Femur (tissue), 1 donor: Measurements from ENCODE around the gene SNX20.

ENCODE experiments used
- DNase-seq: peaks from one replicate; pipeline ENCODE4 v3.0.0-alpha.2; 2017

SNX20 gene

DNA sequence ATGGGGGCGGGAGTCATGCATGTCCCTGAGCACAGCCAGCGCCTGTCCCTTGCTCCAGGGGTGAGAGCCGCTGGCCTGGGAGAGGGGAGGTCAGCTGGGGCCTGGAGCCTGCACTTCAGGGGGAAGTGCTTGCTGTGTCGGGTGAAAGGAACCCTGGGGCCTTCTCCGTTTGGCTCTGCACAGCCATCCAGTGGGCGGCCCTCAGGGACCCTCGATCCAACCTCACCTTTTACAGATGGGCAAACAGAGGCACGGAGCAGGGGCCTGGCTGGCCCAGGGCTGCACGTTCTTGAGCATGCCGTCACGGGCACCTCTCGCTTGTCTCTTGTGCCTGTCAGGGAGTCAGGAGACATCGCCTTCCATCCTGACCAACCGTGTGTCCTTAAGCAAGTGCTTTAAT, 1.8 kb downstream of the SNX20 start:
- no peak for DNase-seq

DNA sequence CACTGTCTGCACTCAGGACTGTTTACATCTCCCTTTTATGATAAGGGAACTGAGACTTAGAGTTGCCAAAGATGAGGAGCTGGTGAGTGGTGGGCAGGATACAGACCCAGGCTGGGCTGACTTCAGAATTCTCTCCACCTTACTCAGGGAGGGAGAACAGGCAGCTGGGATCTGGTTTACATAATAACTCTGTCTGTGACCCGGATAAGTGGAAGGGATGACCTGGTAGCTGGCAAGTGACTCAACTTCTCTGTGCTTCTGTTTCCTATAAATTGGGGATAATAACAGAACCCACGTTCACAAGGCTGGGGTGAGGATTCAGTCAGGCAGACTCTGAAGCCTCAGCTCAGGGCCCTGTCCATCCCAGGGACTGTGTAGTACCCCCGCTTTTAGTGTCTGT, 2.6 kb downstream of the SNX20 start:
- no peak for DNase-seq

DNA sequence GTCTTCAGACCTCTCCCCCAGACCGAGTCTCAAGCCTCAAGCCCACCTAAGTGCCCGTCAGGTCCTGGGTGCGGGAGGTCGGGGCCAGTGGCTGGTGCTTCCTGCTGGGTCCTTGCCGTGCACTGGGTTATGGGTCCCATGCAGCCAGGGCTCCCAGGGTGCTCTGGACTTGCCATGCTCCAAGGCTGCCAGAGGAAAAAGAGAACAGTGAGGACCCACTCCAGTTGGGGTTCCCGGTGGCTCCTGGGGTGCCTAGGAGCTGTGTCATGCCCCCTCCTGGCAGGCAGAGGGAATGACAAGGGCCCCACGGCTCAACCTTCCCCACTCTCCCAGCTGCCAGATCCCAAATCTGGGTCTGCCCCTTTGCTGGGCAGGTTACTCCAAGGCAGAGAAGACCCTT, 3.8 kb downstream of the SNX20 start:
- no peak for DNase-seq

DNA sequence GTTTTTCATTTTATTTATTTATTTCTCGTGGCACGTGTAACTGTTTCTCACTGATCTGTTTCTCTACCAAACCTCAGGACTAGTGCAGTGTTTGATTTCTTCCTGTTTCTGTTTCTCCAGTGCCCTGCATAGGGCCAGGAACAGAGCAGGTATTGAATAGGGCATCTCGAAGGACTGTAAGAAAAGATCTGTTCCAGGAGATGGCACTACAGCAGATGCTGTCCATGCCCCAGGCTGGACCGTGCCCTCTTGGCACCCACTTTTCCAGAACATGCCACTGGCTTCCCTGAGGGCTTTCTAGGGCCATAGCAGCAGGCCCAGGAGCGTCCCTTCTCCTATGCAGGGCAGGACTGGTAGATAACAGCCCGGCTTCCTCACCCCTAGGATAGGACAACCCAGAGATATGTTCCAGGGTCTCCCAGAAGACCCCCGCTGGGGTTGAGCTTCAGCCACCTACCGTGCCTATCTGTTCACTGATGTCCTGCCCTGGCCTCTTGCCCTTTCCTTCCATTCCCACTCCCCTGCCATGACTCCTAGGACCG, 4.4 kb downstream of the SNX20 start:
- DNase-seq: no peak

DNA sequence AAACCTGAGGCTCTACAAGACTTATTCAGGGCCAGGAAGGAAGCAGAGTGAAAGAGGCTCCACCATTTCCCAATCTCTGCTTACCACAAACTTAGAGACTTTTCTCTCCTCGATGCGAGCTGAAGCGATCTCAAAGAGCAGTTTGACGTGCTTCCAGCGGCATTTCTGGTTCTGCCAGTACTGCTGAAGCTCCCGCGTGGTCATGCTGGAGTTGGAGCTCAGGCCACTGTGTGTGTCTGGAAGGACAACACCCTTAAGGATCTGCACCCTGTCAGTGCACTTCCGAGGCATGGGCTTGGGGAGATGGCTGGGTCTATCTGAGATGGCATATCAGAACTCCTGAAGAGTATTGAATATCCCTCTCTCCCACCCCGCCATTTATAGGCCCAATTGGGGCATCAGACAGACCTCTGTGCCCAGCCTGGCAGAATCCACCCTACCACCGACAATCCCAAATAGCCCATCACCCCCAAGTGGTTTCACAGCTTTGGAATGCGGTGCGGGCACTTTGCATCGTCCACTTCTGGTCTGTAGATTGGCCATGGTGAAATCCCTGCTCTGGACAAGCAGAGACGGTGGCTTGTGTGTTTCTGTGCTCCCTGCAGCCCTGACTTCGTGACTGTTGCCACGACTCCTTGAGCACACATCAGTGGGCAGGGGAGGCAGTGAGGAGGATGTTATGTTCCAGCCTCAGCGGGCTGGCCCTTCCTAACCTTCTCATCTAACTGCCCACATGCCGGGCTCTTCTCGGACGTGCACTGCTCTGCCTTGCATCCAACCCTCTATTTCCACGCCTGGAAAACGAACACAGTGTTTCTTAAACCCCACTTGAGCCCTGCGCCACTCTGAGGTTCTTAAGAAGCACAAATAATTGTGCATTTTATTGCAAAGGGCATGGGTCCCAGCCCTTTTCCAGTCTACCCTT, 5.2 kb downstream of the SNX20 start:
- no peak for DNase-seq

DNA sequence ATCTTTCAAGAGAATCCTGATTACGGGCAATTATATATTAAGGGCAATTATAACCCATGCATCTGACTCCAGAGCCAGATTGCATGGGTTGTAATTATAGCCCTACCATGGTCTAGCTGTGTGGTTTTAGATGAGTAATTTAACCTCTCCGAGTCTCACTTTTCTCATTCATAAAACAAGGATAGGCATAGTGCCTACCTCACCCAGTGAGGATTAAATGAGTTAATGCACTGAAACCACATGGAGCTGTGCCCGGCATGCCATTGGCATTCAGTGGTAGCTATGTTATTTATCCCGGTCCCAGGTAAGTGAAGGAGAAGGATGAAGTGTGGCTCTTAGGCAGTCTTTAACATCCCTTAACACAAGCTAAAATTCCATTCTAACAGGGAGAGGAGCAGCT, 6.3 kb downstream of the SNX20 start:
- DNase-seq: no peak

DNA sequence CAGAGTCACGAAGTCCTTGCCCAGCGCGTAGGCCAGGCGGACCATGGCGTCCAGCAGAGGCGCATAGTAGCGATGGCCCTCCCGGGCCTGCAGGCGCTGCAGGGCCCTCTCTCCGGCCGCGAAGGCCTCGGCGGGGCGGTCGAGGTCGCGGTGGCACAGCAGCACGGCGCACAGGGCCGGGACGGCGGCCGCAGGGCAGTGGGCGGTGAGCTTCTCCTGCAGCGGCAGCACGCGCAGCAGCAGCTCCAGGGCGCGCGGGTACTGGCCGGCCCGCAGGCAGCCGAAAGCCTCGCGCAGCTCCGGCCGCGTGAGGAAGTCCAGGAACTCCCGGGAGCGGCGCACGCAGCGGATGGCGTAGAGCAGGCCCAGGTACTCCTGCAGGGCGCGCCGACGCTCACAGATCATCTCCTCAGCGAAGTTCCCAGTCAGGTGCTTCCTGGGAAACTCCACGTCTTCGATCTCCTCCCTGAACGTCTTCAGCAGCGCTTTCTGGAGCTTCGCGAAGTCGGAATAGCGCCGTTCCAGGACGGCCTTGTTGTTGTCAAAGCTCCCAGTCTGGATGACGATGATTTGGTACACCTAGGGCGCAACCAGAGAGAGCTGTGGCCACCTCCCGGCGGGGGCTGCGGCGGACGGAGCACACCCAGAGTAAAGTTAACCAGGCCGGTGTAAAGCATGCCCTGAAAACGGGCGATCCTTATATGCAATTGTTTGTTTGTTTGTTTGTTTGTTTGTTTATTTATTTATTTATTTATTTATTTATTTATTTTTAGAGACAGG, 7.4 kb downstream of the SNX20 start:
- DNase-seq: no peak

DNA sequence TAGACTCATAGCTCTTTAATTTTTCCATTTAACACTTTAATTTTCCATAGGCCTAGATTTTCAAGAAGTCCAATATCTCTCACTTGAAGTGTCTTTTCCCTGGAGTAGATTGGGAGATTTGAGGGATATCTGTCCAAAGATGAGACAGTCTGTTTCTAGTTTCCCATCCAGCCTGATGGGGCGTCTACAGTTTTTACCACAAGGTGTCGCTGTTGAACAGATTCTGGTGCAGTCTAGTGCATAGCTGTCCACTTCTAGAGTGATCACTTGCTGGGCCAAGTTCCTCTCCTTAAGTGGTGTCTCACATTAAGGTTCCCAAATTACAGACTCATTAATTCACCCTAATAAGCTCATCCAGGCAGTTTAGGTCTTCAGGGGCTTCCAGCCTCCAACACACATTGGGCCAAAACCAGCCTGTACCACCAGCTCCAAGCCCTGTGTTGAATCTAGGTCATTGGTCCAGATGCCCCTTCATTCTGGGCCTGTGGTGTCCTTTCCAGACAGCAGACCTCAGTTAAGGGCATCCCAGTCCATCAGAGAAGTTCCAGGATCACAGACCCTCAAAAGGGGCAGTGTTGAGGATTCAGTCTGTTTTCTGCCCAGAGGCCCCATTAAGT, 9.4 kb downstream of the SNX20 start:
- DNase-seq: no peak

DNA sequence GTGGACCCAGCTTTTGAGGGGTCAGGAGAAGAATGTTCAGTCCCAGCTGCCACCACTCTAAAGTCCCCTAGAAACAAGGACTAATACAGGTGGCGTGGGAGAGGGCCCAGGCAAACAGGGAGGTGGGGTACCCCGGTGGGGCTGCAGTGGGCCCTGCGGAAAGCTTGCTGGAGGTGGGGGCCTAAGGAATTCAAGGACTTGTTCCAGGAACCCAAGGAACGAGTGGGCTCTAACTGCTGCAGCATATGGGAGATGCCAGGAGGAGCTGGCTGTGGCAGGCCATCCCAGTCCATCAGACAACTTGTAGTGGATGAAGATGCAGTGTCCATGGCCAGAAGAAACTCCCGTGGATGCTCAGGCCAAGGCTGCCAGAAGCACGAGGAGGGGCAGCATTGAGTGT, 10.6 kb downstream of the SNX20 start:
- DNase-seq: no peak

DNA sequence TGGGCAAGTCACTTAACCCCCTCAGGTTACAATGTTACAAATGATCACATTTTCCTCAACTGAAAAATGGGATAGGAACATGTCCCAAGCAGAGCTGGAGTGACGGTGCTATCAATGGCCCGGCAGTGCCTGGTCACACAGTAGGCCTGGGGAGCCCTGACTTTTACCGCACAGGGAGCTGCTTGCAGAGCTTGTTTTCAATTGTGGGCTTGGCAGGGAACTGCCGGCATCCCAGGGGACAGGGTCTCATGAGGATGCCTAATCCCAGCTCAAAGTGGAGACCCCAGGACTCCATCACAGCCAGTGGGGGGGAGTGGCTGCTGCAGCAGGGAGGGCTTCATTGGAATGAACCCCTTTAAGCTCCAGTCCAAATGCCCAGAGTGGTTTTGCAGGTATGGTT, 11.4 kb downstream of the SNX20 start:
- no peak for DNase-seq

DNA sequence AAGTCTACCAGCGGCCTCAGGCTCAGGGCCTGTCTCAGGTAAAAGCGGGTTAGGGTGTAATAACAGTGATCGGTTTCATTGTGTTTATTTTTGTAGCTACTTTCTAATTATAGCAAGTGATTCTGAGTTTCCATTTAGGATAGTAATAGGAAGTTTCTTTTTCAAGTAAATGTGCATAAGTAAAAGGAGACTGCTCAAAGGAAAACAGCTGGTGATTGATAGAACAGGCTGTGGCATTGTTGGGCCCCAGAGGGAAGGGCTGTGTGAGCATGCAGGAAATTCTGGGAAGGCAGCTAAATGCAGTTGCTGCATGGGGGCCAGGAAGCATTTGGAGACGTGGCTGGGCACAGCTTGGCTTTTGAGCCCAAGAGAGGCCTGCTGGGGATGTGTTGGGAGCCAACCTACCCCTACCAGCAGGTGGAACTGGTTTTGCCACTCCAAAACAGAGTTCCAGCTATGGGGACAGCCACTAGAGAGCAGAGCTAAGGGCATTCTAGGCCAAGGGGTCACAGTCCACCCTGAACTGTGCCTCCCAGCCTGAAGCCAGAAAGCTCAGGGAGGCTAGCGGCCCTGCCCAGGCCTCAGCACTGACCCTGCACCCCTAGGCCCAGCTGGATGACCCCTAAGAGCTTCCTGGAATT, 12.6 kb downstream of the SNX20 start:
- DNase-seq: peak; percentile 47

DNA sequence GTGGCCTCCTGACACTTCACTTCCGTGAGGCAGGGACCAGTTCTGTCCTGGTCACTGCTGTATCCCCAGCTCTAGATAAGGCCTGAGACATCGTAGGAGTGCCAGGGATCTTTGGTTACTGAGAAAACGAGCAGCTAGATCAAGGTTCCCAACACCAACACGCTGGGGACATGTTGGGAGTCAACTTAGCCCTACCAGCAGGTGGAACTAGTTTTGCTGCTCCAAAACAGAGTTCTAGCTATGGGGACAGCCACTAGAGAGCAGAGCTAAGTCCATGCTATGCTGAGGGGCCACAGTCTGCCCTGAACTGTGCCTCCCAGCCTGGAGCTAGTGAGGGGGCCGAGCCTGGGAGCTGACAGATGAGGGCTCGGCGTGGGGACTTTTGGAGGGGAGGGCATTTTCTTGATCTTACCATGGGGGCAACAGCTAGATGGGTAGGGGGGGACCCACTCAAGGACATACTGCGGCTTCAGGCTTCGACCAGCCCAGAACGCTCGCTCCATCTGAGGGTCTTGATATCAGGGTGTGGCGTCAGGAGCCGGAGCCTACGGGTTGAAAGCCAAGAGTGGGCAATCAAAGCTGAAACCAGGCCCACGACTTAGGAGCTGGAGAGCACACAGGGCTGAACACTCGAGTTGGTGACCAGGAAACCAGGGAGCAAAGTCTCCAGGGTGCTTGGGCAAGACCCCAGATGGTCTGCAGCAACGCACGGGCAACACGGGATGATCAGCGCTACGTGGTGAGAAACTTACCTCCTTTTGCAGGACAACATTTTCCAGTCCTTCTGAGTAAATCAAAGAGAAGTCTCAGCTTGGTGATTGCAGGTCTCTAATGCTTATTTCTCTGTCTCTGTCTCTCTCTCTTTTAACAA, 13.4 kb downstream of the SNX20 start:
- no peak for DNase-seq

DNA sequence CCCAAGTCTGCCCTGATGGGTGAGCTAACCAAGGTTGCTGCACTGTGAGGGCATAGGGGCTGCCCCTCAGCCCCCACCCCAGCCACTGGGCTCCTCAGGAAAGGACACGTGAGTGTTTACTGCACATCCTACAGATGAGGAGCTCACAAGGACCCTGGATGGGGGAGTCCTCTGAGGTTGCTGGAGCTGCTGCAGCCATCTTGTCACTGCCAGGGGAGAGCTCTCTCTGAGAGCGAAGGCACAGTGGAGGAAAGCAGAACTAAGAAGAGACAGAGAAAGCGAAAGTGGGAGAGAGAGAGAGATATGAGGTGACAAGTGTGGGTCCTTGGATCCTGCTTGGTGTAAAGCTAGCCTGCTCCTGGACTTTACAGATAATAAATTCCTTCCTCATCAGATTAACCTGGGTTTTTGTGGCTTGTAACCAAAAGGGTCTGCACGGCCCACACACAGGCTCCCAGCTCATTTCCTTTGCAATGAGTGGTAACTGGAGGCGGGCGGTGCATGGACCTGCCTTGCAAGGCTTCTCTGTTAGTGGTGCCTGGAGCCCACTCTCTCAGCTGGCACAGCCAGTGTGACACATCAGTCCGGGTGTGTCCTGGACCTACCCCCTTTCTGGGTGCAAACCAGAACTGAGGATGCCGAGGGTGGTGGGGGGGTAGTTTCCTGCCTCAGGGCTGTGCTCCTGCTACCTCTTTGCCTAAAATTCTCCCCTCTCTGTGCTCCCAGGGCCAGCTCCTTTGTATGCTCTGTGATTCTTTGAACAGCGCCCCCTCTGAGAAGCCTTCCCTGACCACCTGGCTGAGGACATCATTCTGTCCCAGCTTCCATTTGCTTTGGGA, 14.2 kb downstream of the SNX20 start:
- DNase-seq: no peak

DNA sequence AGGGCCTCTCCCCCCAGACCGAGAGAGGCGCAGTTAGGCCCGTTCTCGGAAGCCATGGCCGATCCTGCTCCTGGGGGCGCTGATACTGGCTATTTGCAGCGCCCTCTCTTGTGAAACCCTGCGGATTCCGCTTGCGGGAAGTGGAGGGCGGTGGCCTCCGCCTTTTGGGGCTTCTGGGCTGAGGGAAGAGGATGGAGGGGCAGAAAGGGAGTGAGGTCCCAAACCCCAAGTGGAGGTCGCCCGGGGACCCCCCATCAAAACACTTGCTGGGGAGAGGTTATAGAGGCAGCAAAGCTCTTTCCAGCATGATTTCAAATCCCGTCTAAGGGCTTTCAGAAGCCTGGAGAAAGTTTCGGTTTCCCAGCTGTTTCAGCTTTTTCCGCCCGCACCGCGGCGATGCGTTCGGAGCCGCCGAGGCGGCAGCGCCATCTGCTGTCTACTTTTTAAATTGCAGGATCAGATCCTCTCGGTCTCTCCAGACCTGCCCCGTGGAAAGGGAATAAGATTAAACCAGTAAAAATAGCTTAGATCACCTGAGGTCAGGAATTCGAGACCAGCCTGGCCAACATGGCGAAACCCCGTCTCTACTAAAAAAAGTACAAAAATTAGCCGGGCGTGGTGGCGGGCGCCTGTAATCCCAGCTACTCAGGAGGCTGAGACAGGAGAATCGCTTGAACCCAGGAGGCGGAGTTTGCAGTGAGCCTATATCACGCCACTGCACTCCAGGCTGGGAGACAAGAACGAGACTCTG, 15.8 kb downstream of the SNX20 start:
- DNase-seq: peak; percentile 89

DNA sequence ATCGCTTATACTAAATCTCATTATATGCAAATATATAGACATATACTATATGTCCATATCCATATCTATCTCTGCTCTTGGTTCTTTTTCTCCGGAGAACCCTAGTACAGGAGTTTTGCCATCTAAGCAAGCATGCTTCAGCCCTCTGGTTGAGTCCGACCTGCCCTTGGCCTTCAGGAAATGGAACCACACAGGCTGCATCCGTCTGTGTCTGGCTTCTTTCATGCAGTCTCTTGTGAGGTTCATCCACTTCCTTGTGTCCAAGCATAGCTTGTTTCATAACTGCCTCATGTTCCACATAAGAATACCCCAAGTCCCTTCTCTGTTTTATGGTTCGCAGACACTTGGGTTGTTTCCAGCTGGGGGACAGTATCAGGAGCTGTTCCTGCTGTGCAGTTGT, 16.8 kb downstream of the SNX20 start:
- DNase-seq: no peak

DNA sequence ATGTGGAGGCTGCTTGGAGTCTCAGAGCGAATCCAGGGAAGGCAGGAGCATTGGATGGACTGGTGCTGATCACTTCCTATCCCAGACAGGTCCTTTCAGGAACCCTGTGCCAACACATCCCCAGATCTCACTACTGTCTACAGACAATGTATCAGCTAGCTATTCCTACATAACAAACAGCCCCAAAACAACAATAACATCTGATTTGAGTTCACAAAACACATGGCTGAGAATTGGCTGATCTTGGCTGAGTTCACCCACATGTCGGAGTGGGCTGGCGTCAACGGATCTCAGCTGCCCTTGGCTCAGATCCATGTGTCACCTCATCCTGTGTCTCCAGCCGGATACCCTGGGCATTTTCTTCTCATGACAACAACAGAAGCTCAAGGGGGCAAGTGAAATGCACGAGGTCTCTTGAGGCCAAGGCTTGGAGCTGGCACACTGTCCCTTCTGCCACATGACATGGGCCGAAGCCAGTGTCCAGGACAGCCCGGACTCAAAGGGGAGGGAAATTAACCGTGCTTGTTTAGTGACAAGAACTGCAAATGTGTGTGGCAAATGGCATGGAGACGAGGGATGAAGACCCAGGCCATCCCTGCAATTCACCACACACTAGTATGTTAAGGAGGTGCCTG, 18.7 kb downstream of the SNX20 start:
- DNase-seq: no peak

DNA sequence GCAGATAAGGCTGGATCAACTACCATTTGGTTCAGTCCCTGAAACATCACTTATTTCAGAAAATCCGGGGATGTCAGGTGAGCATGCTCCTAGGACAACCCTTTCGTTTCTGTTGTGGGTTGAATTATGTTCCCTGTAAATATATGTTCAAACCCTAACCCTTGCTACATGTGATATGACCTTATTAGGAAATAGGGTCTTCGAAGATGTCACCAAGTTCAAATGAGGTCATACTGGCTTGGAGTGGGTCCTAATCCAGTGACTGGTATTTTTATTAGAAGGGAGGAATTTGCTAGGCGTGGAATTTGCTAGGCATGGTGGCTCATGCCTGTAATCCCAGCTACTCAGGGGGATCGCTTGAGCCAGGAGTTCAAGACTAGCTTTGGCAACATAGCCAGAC, 21.3 kb downstream of the SNX20 start:
- no peak for DNase-seq

DNA sequence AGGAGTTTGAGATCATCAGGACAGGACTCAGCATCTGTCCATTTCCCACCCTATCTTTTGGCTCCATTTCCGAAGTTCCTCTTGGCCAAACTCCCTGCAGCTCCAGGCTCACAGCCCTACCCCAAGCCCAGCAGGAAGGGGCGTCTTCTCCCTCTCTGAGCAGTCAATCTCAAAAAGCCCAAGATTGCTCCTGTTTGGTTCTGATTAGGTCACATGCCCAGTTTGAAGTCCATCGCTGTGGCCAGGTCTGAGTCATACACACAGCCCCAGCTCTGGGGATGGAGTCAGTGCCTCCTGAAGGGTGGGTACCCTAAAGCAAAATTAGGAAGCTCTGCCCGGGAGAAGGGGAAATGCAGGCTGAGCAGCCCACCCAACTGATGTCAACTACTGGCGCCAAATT, 23.9 kb downstream of the SNX20 start:
- DNase-seq: no peak

DNA sequence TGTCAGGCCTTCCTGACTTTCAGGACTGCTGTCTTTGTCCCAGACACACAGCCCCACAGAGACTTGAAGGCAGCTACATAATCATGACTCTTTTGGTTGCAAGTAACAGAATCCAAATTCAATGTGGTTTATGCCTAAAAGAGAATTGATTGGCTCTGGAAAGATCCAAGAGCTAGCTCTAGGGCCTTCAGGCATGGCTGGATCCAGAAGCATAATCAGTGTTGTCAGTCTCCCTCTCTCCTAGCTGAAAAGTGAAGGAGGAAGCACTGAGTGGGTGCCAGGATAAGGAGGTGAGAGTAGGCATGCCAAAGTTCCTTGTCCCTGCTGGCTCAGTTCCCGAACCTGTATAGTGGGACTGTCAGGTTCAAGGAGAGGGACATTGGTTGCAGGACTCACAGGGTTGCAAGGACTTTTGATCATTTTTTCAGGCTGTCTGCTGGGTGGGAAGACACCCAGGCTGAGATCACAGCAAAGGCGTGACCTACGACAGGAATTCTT, 25.5 kb downstream of the SNX20 start:
- no peak for DNase-seq
